K562 treated with DMSO at 1 percent for 12 hours (cell line): Measurements from ENCODE around the gene PCYT2. TPM values are rescaled to one million over a fixed set of nuclear protein-coding genes. Genes with fewer than 3 reads are reported as not detected.

Experiments used
- total RNA-seq: library from RNA; unstranded; fragments of 300-600 nt; gene quantifications from 2 replicates; pipeline ENCODE4 v1.2.3, GENCODE V29; 2022; ENCODE audit not compliant: insufficient read depth

The PCYT2 gene
- total RNA-seq = 43.6 and 61.6 TPM in 2 replicates

GRCh38 chr17:81911277-81911961 lies at the start of gene PCYT2:
Gene PCYT2 (minus strand): TSS chr17:81911399. CDS start chr17:81911355, 44 bp downstream.

GRCh38 chr17:81947189-81947588 lies 36.0 kb upstream of the PCYT2 start, which contains the start of gene MYADML2:
Gene MYADML2 (minus strand): TSS chr17:81947233. CDS start chr17:81941741, 5,492 bp downstream.

GRCh38 chr17:81927653-81928543 lies 16.7 kb upstream of the PCYT2 start, which contains the start of gene MAFG:
Gene MAFG (minus strand): TSS chr17:81927735. CDS start chr17:81923185, 4,550 bp downstream.

GRCh38 chr17:81917565-81918332 lies 6.5 kb upstream of the PCYT2 start, which contains the start of gene SIRT7:
Gene SIRT7 (minus strand): TSS chr17:81918176. CDS start chr17:81918131, 45 bp downstream.

GRCh38 chr17:81902023-81902652 lies 9.1 kb downstream of the PCYT2 start, which contains the start of gene NPB:
Gene NPB (plus strand): TSS chr17:81902238. CDS start chr17:81902278, 40 bp downstream.

GRCh38 chr17:81870981-81871386 lies 40.2 kb downstream of the PCYT2 start, which contains the start of gene ARHGDIA:
Gene ARHGDIA (minus strand): TSS chr17:81871337. CDS start chr17:81869930, 1,407 bp downstream.

GRCh38 chr17:81859906-81860755 lies 51.1 kb downstream of the PCYT2 start, which contains the start of gene P4HB:
Gene P4HB (minus strand): TSS chr17:81860535. CDS start chr17:81860471, 64 bp downstream.

Other genes starting within 250 kb of the PCYT2 start
- gene OXLD1, start 244.8 kb downstream of the PCYT2 start, total RNA-seq = 72.5 and 109 TPM in 2 replicates
- 28.5 and 31.3 TPM in 2 replicates for gene CCDC137, start 244.7 kb downstream of the PCYT2 start, total RNA-seq
- 24.9 and 32.6 TPM in 2 replicates for gene ARL16, start 227.6 kb downstream of the PCYT2 start, total RNA-seq
- 63.2 and 121 TPM in 2 replicates for gene HGS, start 227.4 kb downstream of the PCYT2 start, total RNA-seq
- gene MRPL12, start 208.0 kb downstream of the PCYT2 start, total RNA-seq = 72.5 and 114 TPM in 2 replicates
- 49.3 and 53.8 TPM in 2 replicates for gene SLC25A10, start 199.1 kb downstream of the PCYT2 start, total RNA-seq
- not detected in 2 replicates for gene GCGR, start 107.2 kb downstream of the PCYT2 start, total RNA-seq
- gene MCRIP1, start 78.1 kb downstream of the PCYT2 start, total RNA-seq = 192 and 316 TPM in 2 replicates
- gene PPP1R27, start 76.3 kb downstream of the PCYT2 start, total RNA-seq = not detected in 2 replicates
- gene P4HB, start 50.9 kb downstream of the PCYT2 start, total RNA-seq = 670 and 837 TPM in 2 replicates
- gene ARHGDIA, start 40.1 kb downstream of the PCYT2 start, total RNA-seq = 219 and 311 TPM in 2 replicates
- gene ALYREF, start 19.8 kb downstream of the PCYT2 start, total RNA-seq = 131 and 173 TPM in 2 replicates
- gene ANAPC11, start 19.7 kb downstream of the PCYT2 start, total RNA-seq = 460 and 768 TPM in 2 replicates
- 3.1 and 4.4 TPM in 2 replicates for gene NPB, start 9.2 kb downstream of the PCYT2 start, total RNA-seq
- gene SIRT7, start 6.8 kb upstream of the PCYT2 start, total RNA-seq = 34.3 and 38.5 TPM in 2 replicates
- gene MAFG, start 16.3 kb upstream of the PCYT2 start, total RNA-seq = 45.0 and 63.6 TPM in 2 replicates
- gene PYCR1, start 25.9 kb upstream of the PCYT2 start, total RNA-seq = 170 and 175 TPM in 2 replicates
- not detected in 2 replicates for gene MYADML2, start 35.8 kb upstream of the PCYT2 start, total RNA-seq
- gene NOTUM, start 49.8 kb upstream of the PCYT2 start, total RNA-seq = 9.0 and 9.7 TPM in 2 replicates
- 32.7 and 45.0 TPM in 2 replicates for gene ASPSCR1, start 66.2 kb upstream of the PCYT2 start, total RNA-seq
- gene CENPX, start 111.5 kb upstream of the PCYT2 start, total RNA-seq = 108 and 156 TPM in 2 replicates
- gene LRRC45, start 111.9 kb upstream of the PCYT2 start, total RNA-seq = 11.1 and 13.9 TPM in 2 replicates
- 58.4 and 82.9 TPM in 2 replicates for gene RAC3, start 120.3 kb upstream of the PCYT2 start, total RNA-seq
- gene DCXR, start 126.3 kb upstream of the PCYT2 start, total RNA-seq = 273 and 376 TPM in 2 replicates
- 33.4 and 35.0 TPM in 2 replicates for gene RFNG, start 140.4 kb upstream of the PCYT2 start, total RNA-seq
- 118 and 137 TPM in 2 replicates for gene GPS1, start 140.5 kb upstream of the PCYT2 start, total RNA-seq
- 185 and 205 TPM in 2 replicates for gene DUS1L, start 154.4 kb upstream of the PCYT2 start, total RNA-seq
- gene FASN, start 186.8 kb upstream of the PCYT2 start, total RNA-seq = 69.3 and 119 TPM in 2 replicates